ENCODE data around the gene BCL6. TPM values are rescaled to one million over a fixed set of nuclear protein-coding genes. Genes with fewer than 3 reads are reported as not detected.

BCL6 gene
- total and polyA plus RNA-seq, 2 of the 8 experiments (the other 6 are each of a cell fraction or from before 2014, with no cell fraction given): 5.7 to 10.4 TPM

- Histone ChIP-seq H3K27me3 (replicated peaks in 1 of 4; ENCODE audit: control insufficient read depth in 3 of 4, extremely low read depth in 1 of 4, insufficient read depth in 3 of 4, low read length in 3 of 4) (no peaks in the 10 kb centered on the region; a peak in 1 of 7 replicates), H2AFZ (ENCODE audit: low read length) (no peak overlapping the region), H4K8ac (ENCODE audit: extremely low read depth, insufficient read depth, low read length) (no peak overlapping the region), H2BK15ac (ENCODE audit: low read length) (no peak overlapping the region), H2BK20ac (ENCODE audit: low read length) (no peak overlapping the region), H3K23ac (ENCODE audit: insufficient read length) (no peak overlapping the region), H3K79me2 (ENCODE audit: control insufficient read depth in 1 of 2, insufficient read depth in 2 of 2, low read length in 2 of 2) (no peaks in the 10 kb centered on the region), H3K4me3 (ENCODE audit: extremely low read depth in 1 of 4, insufficient read depth in 2 of 4, low read depth in 3 of 4, low read length in 4 of 4) (no peak overlapping the region), H3K14ac (ENCODE audit: insufficient read length) (no peak overlapping the region), H3K27ac (ENCODE audit: low read depth, low read length) (no peak overlapping the region), H3K79me1 (ENCODE audit: low read depth, low read length) (no peaks in the 10 kb centered on the region), H3K56ac (replicated peaks; ENCODE audit: insufficient read length, low read depth, low read length) (no peak overlapping the region), H2BK12ac (ENCODE audit: low read depth, low read length) (no peak overlapping the region), H2BK120ac (replicated peaks; ENCODE audit: low read depth, low read length) (no peak overlapping the region), H3K18ac (ENCODE audit: extremely low read depth, low read length) (no peak overlapping the region), H3K9ac (replicated peaks in 1 of 4; ENCODE audit: extremely low read depth in 1 of 4, low read depth in 3 of 4, low read length in 3 of 4) (no peak overlapping the region), H3K23me2 (ENCODE audit: low read depth, low read length) (peaks cover 3% of the 10 kb centered on the region), H4K20me1 (replicated peaks in 1 of 2; ENCODE audit: control insufficient read depth in 1 of 2, insufficient read depth in 2 of 2, low read length in 2 of 2) (no peaks in the 10 kb centered on the region), H3K4me1 (replicated peaks in 1 of 4; ENCODE audit: control insufficient read depth in 3 of 4, insufficient read depth in 4 of 4, low read length in 3 of 4) (peaks cover 3 to 15% (median 12%) of the 10 kb centered on the region in 4 experiments; a peak in 5 of 7 replicates), H4K5ac (ENCODE audit: insufficient read length, low read depth, low read length) (no peak overlapping the region), H4K91ac (replicated peaks; ENCODE audit: insufficient read length, low read length) (no peak overlapping the region), H2BK5ac (ENCODE audit: low read depth, low read length) (no peak overlapping the region), H3K4ac (replicated peaks; ENCODE audit: insufficient read length, low read depth, low read length) (no peak overlapping the region), H3K36me3 (ENCODE audit: control insufficient read depth in 2 of 4, insufficient read depth in 4 of 4, low read length in 3 of 4) (no peaks in the 10 kb centered on the region), H3K9me3 (ENCODE audit: insufficient read depth in 2 of 2, low read depth in 1 of 2, low read length in 1 of 2) (no peaks in the 10 kb centered on the region), H3K4me2 (ENCODE audit: insufficient read depth in 1 of 2, low read depth in 2 of 2, low read length in 2 of 2) (no peak overlapping the region), H2AK5ac (ENCODE audit: low read depth, low read length) (no peak overlapping the region)
- DNase-seq (ENCODE audit: low read depth in 1 of 2, low spot score in 2 of 2) (no peak), FAIRE-seq (no peak)
- CTCF ChIA-PET (ENCODE audit: partially characterized antibody): interaction anchor here (1.3 kb wide), 1 partner anchor 11 kb away, joined by 6 read pairs; no protein-coding TSS in a partner anchor
- POLR2A ChIA-PET (ENCODE audit: partially characterized antibody): no interaction called here
- WGBS, 2 experiments (ENCODE audit: extremely low coverage in 1 of 2, insufficient coverage in 1 of 2, insufficient read length in 1 of 2, insufficient replicate concordance in 2 of 2, low coverage in 1 of 2, low lambda C conversion rate in 2 of 2, missing lambda C conversion rate in 1 of 2): 98% methylated on average over 4 of the region's 4 CpGs; no CpG with 5 or more reads in 1 of the 2 experiments
- TF ChIP-seq SRF (IDR thresholded peaks at IDR 0.05; ENCODE audit: low read depth, low read length): no peak
- no peak for TF ChIP-seq SIX5 (IDR thresholded peaks at IDR 0.05; ENCODE audit: low read depth, low read length)
- TF ChIP-seq SP2 (IDR thresholded peaks at IDR 0.05; ENCODE audit: low read length): no peak
- no peak for TF ChIP-seq TEAD4 (IDR thresholded peaks at IDR 0.05; ENCODE audit: low read depth, low read length)
- no peak for TF ChIP-seq JUN (IDR thresholded peaks at IDR 0.05; ENCODE audit: low read depth, low read length)
- TF ChIP-seq CTBP2 (IDR thresholded peaks at IDR 0.05; ENCODE audit: borderline replicate concordance, insufficient read depth, insufficient read length, low read length): no peak
- TF ChIP-seq NRF1 (IDR thresholded peaks at IDR 0.05; ENCODE audit: low read depth, low read length): no peak
- TF ChIP-seq CHD1 (IDR thresholded peaks at IDR 0.05; ENCODE audit: low read depth, low read length): no peak
- TF ChIP-seq RFX5 (IDR thresholded peaks at IDR 0.05; ENCODE audit: borderline replicate concordance, low read depth, low read length): no peak
Observed at GRCh38 chr3:187753516-187753915, 8.2 kb upstream of the BCL6 start.
